ENCODE results near the gene NPAS3.

NPAS3 gene

DNA sequence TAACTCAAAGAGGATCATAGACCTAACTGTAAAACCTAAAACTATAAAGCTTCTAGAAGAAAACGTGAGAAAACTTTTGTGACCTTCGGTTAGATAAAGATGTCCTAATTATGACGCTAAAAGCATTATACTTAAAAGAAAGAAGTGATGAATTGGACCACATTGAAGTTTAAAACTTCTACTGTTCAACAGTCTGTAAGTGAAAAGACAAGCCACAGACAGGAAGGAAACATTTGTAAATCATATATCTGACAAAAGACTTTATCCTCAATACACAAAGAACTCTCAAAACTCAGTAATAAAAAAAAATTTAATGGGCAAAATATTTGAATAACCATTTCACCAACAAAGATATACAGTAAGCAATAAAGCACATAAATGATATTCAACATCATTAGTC lies 667.9 kb downstream of the NPAS3 start:
- no peak overlapping the region for H3K4me3 ChIP-seq (ENCODE audit: low read depth, low read length)

DNA sequence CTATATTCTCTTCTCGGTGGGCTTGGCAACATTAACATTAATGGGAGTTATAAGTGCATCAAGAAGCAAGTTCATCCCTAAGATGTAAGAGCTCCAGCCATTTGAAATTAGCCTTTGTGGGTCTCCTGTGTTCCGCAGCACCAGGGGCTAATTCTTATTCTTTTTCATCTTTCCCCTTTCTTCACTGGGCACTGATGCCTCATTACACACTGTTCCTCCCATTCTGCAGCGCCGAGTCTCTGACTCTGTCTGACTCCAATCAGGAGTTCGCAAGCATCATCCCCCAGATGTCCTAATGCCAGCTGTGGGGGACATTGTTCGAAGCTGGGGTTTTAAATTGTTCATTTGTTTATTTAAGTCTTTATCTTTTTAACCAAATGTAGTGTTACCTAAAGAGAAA lies 670.9 kb downstream of the NPAS3 start:
- no peak overlapping the region for H3K4me3 ChIP-seq (ENCODE audit: low read depth, low read length)

DNA sequence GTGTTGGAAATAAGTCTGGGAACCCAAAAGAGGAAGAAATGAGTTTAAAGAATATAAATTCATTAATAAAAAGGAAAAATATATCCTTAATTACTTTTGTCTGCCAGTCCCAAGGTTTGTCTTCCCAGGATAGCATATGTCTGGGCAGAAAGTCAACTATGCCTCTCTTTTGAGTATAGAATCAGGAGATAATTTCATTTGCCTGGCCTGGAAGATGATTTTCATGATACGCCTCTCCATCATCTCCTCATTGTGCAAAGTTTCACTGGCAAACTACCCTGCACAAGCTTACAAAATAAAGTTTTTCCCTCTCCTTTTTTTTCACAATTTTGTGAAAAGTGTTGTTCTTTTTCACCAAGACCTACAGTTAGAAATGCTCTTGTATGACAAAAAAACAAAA lies 671.4 kb downstream of the NPAS3 start:
- H3K4me3 ChIP-seq (ENCODE audit: low read depth, low read length), result no peak overlapping the region

- H3K4me3 ChIP-seq (ENCODE audit: low read depth, low read length), result no peak overlapping the region
Observed at GRCh38 chr14:33611405-33612196, 672.9 kb downstream of the NPAS3 start.

DNA sequence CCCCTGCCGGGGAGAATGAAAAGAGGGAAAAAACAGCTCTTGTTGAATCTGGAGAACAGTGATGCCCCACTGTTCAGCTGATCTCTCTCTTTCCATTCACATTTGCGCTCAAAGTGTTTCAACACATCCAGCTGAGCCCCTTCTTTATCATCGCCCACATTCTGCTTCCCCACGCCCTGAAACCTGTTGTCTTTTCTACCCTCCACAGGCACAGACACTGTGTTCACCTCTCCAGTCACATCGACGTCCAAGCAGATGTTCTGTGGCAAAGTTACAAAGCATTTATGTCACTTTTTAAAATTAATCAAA lies 673.5 kb downstream of the NPAS3 start:
- no peak overlapping the region for H3K4me3 ChIP-seq (ENCODE audit: low read depth, low read length)

- no peak overlapping the region for H3K4me3 ChIP-seq (ENCODE audit: low read depth, low read length)
Observed at GRCh38 chr14:33617154-33617553, 678.5 kb downstream of the NPAS3 start.

- no peak overlapping the region for H3K4me3 ChIP-seq (ENCODE audit: low read depth, low read length)
Observed at GRCh38 chr14:33618361-33619105, 679.9 kb downstream of the NPAS3 start.

DNA sequence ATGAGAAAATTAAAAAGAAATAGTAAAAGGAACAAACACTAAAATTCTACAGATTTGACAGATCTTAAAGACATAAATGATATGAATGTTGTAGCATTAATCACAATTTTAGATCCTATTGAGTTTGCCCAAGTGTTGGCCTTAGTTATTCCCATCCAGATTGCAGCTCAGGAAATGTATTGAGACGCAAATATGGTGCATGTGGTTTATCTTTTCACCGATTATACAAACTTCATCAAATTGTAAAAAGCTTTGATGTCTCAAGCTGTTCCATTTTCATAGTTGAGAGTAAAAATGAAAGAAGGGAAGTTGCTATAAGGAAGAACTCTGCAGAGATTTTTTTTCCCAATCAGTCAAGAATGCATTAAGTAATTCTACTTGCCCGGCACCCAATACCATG lies 683.8 kb downstream of the NPAS3 start:
- no peak overlapping the region for H3K4me3 ChIP-seq (ENCODE audit: low read depth, low read length)

DNA sequence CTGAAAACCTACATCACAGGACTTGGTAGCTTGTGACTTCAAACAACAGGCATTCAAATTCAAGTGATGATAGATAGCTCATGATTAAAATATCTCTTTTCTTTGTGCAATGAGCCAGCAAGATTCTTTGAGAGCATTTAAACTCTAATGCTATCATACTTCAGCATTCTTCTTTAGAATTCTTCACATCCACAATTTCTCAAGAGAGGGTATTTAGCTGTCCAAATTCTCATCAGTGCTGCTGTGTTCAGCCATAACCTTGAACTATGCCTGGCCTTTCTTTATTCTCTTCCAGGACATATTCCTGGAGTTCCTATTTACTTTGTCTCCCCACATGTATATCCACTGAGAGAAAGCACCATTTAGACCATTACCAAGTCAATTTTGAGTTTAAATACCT lies 691.1 kb downstream of the NPAS3 start:
- H3K4me3 ChIP-seq (ENCODE audit: low read depth, low read length), result no peak overlapping the region

DNA sequence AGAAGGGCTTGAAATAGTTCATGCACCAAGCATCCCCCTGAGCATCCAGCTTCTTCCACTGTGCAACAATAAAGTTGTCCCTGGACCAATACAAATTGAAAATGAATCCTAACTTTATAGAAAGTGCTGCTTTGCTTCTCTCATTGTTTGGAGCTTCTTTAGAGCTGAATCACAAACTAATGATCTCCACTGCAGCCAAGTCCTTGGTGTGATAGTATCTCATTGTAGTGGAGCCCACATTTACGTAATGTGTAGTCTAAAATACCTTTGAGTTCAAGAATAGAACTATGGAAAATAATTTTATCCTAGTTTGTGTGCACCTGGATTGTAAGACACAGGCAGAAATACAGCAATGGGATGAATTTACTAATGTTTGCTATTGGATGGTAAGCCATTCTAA lies 692.3 kb downstream of the NPAS3 start:
- no peak overlapping the region for H3K4me3 ChIP-seq (ENCODE audit: low read depth, low read length)

- no peak overlapping the region for H3K4me3 ChIP-seq (ENCODE audit: low read depth, low read length)
Observed at GRCh38 chr14:33631441-33631840, 692.8 kb downstream of the NPAS3 start.

- no peak overlapping the region for H3K4me3 ChIP-seq (ENCODE audit: low read depth, low read length)
Observed at GRCh38 chr14:33634631-33635030, 696.0 kb downstream of the NPAS3 start.

GRCh38 chr14:33636716-33637115 lies 698.0 kb downstream of the NPAS3 start:
- no peak overlapping the region for H3K4me3 ChIP-seq (ENCODE audit: low read depth, low read length)

- H3K4me3 ChIP-seq (ENCODE audit: low read depth, low read length), result no peak overlapping the region
Observed at GRCh38 chr14:33642080-33642479, 703.4 kb downstream of the NPAS3 start.

- no peak overlapping the region for H3K4me3 ChIP-seq (ENCODE audit: low read depth, low read length)
Observed at GRCh38 chr14:33642691-33643244, 704.1 kb downstream of the NPAS3 start.

GRCh38 chr14:33643426-33644181 lies 704.9 kb downstream of the NPAS3 start:
- H3K4me3 ChIP-seq (ENCODE audit: low read depth, low read length), result no peak overlapping the region

DNA sequence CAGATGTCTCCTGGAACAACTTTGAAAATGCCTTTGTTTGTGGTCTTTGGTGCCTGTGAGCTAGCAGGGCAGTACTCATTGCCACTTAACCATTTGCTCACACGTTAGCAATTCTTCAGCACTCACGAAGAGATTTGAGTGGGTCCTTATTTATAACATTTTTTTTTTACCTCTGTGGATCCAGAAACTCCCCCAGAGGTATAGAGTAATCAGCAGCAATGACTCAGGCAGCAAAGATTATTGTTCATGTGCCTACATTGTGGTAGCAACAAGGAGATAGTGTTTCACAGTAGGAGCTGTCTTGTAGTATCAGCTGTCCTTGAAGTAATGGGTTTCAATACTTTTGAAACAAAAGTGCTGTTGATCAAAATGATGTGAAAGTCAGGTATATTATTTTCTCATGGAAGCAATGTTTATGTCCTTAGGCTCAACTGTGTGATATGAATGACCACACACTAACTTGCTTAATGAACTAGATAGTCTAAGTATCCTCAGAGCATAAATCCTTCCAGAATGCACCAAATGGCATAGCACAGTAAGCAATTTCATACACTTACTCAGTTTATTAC lies 708.1 kb downstream of the NPAS3 start:
- H3K4me3 ChIP-seq (ENCODE audit: low read depth, low read length), result no peak overlapping the region

DNA sequence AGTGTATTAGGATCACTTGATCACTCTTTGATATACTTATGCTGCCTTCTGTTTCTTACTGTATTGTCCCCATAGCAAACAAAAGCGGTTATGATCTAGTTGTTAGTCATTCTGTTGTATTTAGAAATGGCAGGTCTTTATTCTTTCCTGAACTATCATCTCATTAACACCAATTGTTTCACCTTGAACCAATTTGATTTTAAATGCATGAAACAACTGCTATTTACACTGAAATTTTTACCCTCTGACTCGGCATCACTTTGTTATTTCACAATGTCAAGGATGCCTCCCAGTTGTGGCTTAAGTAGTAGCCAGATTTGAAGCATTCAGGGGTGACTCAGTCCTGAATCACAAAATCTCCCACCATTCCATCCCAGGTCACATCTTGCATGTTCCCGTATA lies 708.7 kb downstream of the NPAS3 start:
- H3K4me3 ChIP-seq (ENCODE audit: low read depth, low read length), result no peak overlapping the region

DNA sequence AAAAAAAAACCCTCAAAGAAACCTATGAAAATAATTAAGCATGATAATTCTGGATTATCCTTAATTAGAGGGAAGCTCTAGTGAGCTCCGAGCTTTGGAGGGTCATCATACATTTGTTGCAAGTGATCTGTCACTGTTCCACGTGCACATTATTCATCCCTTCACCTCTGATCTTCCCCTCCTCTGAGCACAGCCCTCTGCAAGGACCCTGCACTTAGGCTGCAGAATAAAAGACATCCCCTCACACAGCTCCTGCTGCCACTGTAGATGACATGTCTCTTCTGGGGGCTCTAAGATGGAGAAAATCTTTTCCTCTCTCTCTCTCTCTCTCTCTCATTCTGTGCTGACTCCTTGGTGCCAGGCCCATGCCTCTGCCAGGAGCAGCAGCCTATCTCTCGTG lies 711.8 kb downstream of the NPAS3 start:
- H3K4me3 ChIP-seq (ENCODE audit: low read depth, low read length), result no peak overlapping the region

DNA sequence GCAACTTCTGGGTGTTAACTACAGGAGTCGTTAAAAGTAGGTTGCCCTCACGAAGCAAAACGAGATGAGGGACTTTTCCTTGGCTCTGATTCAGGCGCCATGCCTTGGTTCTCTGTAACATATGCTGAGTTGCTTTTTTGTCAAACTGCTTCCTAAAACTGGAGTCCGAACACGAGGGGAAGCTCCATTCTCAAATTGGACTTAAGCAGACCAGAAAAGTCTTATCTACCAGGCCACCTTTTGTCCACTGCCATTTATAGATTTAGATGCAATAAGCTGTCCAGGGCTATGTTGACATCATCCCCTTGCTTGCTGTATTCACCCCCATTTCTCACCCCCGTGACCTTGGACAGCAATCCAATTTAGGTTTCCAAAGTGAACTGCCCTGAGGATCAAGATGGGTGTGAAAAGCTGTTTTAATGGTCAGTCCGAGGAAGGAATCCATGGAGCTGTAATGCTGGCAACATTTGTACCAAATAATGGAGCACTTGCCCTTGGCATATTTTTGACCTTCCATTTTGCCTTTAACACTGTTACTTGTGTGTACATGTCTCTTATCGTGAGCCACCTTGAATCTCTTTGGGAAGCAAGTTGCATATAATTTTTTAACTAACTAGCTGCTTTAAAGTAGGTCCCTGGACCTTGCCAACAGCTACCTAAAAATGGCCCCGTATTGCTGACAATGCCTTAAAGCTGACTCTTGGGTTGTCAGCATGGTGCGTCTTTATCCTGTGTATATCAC lies 714.1 kb downstream of the NPAS3 start:
- no peak overlapping the region for H3K4me3 ChIP-seq (ENCODE audit: low read depth, low read length)

DNA sequence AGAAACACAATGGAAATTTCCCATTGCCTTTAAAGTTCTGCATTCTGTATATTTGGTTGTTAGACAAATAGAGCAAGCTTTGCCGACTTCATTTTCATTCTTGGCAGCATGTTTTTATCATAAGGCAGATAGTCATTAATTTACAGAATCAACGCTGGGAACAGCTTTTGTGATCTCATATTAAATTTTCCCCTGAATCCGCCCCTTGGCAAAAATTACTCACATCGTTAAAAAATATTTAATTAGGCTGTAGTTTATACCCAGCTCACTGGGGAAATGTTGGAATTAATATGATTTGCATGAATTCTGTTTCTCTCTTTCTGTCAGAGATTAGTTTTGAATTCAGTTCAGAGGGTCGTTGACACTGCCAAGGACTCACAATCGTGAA lies 714.6 kb downstream of the NPAS3 start:
- no peak overlapping the region for H3K4me3 ChIP-seq (ENCODE audit: low read depth, low read length)

All from iPS-11a (cell line).